SKM-1 treated with dmso at 0.1 percent for 144 hours (cell line): Measurements from ENCODE around the gene CHD1.
A peak's percentile ranks its signal among the peaks of the same experiment; 100 is the strongest.

Source experiments
- DNase-seq: peaks from one replicate; lab custom pipeline; 2025; ENCODE audit not compliant: unreplicated experiment; lab: John Stamatoyannopoulos, UW

Gene CHD1

GRCh38 chr5:98936948-98937715 lies 8.3 kb upstream of the CHD1 start:
- DNase-seq: no peak

DNA sequence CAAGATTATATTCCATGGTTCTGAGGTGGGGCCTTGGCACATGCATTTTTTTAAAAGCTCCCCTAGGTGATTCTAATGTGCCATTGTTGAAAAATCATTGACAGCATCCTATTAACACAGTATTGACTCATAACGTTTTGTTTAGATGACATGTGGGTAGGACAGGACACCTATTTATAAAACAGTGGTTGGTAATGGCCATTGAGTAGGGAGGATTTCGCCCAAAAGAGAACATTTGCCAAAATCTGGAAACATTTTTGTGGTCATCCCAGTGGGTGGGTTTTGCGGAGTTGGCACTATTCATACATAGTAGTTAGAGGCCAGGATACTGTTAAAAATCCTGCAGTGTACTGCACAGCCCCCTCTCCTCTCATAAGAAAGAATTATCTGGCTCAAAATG lies 6.4 kb upstream of the CHD1 start:
- DNase-seq: no peak

DNA sequence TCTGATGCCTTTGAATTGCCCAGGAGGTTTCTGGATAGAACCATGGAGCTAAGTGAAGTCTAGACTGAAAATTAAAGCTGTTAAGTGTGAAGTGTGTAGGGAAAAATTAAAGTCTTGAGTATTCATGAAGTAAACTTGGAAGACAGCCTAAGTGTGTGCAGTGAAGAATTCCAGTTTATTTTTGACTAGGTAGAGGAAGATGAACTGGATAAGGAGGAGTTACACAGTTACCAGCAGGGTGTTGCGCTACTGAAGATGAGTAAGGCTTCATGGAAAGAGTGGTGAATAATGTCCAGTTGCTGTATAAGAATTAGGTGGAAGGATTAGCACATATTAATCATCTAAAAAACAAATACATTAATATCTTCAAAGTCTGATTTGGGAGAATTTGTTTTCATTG lies 5.7 kb upstream of the CHD1 start:
- no peak for DNase-seq

DNA sequence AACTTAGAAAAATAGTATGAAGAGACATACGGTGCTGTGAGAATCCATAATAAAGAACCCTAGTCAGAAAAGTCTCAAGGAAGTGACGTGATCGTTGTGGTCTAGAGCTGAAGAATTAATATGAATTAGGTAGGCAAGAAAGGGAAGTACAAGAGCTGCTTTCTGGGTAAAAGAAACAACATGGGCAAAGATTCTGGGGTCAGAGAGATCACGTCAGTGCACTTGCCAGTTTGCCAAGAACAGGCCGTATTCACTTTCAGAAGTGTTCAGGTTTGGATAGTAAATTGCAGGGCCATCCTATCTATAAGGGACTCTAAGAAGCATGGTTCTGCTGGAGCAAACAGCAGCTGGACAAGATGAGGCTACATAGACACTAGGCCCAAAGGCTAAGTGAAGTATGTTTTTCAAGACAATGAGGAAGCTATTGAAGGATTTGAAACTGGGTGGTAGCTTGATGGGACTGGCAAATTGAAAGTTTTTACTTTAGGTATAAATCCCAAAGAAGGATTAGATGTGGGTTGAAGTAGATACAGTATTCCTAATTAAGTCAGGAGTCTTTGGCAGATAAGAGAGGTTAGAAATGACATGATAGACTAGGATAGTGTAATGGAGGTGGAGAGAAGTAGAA lies 4.8 kb upstream of the CHD1 start:
- DNase-seq: peak; percentile 77

DNA sequence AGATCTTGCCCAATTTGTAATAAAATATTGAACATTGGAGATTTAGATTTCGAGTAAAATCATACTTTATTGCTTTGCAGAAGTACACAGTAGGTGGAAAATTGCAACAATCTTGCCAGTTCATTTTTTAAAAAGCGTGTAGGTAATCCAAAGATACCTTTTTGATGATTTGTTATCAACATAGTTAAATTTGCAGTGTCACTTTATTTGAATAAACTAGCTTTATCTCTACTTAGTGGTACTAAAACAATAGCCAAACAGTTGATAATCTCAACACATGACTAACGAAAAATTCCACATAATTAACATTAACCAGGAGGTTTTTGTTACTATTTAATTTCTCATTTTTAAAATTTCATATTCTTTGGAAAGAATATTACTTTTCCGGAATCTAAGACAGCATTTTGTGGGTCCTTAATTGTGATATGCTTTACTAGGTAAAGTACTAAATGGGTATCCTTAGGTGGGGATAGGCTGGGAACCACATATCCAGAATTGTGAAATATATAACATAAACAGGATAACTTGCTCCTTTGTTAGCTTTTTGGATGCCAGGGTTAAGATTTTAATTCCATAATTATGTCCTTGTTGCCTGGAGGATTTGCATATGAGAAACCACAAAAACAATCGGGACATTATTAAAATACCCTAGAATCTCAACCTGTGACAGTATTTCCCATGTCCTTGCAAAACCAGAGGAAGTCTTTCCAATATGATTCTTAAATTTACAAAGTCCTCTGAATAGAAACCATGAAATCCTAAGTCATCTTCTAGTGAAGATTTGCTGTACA lies 2.4 kb upstream of the CHD1 start:
- DNase-seq: no peak

- no peak for DNase-seq
Measured at GRCh38 chr5:98929710-98930298, 997 bp upstream of the CHD1 start.

DNA sequence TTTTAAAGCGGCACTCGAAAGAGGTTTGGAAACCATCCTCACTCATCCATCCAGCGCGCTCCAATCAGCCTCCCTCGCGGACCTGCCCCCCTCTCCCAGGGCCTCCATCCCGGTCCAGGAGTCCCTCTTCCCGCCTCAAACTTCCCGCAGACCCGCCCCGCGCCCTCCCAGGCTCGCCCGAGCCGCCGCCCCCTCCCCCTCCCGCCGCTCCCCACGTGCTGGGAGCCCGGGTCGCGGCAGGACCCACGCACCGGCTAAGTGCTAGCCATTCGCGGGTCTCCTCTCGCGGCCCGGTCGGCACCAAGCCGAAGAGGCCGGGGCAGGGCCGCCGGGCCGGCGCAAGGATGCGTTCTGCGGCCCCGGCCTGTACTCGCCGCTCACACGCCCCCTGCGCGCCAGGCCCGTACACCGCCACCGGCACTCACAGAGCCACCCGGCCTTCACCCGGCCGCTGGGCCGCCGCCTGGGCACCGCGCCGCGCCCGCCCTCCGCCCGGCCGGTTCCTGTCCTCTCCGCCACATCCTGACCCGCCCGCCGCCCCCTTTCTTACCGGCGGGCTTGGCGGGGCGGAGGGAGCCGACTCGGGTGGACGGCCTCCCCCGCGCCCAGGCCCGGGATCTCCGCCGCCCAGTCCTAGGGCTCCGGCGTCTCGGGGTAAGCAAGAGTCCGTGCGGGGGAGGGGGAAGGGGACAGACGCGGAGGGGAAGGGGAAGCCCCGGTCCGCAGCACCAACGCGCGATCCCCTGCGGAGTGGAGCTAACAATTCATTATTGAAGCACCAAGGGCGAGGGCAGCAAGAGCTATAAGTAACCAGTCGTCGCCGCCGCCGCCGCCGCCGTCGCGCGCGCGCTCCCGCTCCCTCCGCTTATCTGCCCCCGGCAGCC lies 576 bp downstream of the CHD1 start:
- DNase-seq: no peak

DNA sequence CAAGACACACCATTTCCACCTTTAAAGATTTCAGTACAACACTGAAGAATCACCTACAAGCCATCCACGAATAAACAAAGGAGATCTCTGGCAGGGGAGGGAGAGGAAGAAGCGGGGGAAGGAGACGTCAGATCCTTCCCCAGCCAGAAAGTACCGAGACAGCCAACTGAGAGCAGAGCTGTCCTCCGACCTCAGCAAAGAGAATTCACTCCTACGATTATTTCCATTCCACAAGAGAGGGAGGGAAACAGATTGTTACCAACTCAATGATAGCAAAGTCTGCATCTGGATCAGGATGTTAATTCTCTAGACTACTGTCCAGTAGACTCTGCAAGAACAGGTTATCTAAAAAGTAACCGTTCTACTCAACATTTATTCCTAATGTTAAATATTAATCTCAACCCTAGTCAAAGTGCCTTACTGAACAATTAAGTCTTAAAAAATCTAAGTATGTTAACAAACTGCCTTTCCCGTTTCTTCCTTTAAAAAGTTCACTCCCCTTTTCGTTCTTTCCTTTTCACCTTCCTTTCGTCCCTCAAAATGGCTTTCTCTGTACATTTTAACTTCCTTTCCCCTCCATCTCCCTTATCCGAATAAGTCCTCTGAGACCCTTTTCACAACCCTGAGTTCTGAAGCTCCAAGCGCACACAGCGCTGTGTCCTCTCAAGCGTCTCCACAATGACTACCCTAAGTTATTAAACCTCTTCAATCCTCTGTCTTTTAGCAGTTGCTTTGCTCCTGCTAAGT lies 1.4 kb downstream of the CHD1 start:
- DNase-seq: no peak

GRCh38 chr5:98923966-98924365 lies 4.8 kb downstream of the CHD1 start:
- DNase-seq: no peak

DNA sequence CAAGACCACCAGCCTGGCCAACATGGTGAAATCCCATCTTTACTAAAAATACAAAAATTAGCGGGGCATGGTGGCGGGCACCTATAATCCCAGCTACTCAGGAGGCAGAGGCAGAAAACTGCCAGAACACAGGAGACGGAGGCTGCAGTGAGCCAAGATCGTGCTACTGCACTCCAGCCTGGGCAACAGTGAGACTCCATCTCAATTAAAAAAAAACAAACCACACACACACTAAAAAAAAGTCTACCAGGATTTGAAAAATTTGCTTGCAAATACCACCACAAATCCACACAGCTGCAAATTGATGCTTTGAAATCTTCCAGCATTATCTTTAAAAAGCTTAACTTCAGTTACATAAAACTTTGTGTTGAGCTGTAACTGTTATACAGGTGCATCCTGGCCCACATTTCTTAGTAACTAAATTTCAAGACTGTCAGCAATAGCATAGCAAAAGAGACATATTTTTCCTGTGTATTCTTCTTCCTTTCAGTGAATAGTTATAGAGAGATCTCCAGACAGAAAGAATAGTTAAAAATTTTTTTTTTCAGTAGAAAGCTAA lies 6.8 kb downstream of the CHD1 start:
- no peak for DNase-seq

DNA sequence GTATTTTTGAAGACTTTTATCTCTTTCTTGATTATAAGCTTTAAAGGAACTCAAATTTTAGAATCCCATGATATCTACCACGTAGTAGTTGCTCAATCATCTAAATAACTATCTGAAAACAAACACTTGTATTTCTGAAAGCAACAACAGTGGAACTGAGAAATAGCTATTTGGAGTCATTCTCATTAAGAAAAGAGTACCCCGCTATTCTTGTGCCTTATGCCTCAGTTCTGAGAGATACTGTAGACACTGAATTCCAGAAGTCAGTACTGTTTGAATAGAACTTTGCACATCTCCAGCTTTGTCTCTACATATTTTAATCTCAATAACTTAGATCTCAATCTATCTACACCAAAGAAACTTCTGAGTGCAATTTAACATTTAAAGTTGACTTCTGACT lies 11.4 kb downstream of the CHD1 start:
- no peak for DNase-seq

DNA sequence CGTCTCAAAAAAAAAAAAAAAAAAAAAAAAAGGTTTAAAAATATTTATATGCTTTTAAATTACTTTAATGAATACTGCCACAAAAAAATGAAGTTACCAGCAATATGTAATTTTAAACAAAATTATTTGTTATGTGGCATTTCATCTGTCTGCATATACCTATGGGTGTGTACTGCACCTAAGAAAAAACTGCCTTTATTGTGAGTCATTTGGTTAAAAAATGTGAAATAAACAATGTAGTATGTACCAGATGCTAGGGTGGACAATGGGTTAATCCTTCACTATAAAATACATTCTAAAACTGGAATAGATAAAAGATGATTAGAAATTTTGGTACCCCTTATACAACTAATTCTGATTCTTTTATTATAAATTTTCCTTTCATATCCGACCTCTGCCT lies 12.3 kb downstream of the CHD1 start:
- no peak for DNase-seq

- DNase-seq: no peak
Measured at GRCh38 chr5:98913911-98914310, 14.9 kb downstream of the CHD1 start.

GRCh38 chr5:98911280-98912040 lies 17.3 kb downstream of the CHD1 start:
- DNase-seq: no peak

DNA sequence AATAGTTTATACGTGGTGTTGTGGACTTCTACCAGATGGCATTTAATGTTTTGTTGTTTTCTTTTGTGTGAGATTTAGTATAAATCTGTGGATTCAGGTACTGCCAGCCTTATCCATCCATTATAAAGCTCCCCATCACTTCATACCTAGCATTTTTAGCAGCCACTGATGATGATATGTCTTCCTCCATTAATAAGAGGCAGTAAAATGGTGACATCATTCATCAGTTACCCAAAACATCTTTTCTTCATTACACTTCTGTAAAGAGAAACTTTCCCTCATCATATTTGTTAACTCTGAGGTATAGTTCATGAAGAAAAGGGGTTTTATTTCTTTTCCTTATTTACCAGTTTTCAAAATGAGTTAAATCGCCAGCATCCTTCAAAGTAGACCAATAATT lies 19.4 kb downstream of the CHD1 start:
- no peak for DNase-seq

- DNase-seq: no peak
Measured at GRCh38 chr5:98907951-98908350, 20.9 kb downstream of the CHD1 start.

GRCh38 chr5:98906756-98907355 lies 22.0 kb downstream of the CHD1 start:
- DNase-seq: no peak

DNA sequence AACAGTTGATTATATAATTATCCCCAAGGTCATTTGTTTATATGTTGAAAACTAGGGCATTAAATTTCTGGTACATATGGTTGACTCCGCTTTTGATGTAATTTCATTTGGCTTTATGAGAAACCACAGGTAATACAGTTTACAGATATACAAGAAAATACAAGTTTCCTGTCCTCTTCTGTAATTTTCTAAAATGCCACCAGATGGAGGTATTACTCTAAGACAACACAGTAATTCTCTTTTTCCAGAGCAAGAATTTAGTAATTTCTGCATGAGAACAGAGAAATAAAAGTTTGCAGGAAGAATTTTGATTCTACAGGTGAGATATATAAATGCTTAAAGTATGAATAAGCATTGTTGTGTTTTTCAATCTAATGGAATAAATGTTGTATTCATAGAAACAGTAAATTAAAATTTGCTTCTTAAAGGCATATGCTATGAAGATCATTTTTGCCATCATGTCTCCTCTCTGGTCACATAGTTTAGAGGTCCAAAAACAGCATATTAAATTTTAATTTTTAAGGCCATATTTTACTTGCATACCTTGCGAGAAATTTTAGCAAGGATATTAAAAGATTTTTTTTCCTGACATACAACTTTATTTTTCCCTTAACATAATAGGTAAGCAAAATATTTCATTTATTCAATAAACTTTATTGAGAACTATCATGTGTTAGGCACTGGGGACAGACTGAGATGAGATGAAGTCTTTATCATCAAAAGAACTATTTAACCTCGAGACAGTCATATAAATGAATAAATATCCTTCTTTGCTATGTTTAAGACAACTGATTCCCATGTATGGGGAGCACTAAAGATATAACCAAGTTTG lies 22.7 kb downstream of the CHD1 start:
- DNase-seq: peak; percentile 49
